Measurements from ENCODE around the gene ENDOV.

Gene ENDOV

DNA sequence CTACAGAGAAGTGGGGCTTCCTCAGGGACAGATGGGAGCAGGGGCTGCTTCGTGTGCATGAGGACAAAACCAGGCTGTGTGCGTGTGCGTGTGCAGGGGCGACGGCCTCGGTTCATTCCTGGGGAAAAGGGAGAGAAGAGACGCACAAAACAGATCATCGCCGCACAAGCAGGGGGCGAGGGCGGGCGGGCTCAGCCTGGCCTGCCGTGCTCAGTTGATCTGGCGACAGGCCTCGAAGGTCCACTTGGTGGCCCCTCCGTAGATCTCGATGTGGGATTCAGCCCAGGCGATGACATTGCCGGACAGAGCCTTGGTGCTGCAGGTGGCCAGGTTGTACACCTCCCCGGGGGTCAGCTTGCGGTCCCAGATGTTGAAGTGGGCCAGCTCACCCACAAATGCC lies 55.6 kb downstream of the ENDOV start:
- DNase-seq, result no peak

DNA sequence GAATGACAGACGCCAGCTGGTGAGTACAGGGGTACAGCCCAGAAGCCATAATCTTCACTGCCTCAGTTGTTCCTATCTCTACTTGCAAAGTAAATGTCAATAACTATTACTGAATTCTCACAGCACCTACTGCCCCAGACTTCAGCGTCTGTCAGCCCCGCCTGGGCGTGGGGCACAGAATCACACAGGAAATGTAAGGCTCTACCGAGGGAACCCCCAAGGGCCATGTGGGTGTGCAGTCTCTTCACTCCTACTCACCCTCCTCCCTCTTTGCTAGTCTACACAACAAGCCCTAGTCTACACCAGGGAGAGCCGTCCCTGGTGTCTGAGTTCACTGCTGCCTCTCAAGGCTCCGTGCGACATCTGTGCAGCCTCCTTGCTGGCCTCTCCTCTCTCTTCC lies 57.0 kb downstream of the ENDOV start:
- no peak for DNase-seq

DNA sequence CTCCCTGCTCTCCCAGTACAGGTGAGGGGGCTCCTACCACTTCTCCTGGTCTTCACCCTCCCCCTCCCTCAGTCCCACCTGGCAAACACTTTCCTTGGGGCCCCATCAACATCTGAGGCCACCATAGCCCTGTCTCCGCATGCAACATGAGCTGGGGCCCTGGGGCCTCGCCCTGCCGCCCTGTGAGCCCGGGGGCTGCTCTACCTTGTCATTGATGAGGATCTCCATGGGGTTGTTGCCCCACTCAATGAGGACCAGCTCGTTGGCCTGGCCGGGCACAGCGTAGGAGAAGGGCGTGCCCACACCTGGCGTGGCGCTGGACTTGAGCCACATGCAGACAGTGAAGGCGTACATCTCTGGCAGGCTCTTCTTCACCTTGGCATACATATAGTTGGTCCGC lies 58.0 kb downstream of the ENDOV start:
- no peak for DNase-seq

DNA sequence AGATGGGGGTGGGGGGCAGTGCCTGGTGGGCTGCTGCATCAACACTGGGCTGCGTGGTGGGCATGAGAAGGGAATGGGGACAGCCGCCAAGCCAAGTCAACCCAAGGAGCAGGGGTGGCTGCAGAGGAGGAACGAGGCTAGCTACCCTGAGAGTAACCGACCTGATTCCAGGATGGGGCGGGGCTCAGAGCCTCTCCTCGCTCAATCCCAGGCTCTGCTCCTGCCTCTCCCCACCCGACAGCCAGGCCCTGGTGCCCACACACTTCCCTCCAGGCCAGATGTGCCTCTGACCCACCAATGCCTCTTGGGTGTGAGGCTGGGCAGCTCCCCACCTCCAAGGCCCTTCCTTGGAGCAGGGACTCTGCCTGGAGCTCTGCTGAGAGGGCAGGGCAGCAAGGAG lies 58.7 kb downstream of the ENDOV start:
- DNase-seq, result no peak

DNA sequence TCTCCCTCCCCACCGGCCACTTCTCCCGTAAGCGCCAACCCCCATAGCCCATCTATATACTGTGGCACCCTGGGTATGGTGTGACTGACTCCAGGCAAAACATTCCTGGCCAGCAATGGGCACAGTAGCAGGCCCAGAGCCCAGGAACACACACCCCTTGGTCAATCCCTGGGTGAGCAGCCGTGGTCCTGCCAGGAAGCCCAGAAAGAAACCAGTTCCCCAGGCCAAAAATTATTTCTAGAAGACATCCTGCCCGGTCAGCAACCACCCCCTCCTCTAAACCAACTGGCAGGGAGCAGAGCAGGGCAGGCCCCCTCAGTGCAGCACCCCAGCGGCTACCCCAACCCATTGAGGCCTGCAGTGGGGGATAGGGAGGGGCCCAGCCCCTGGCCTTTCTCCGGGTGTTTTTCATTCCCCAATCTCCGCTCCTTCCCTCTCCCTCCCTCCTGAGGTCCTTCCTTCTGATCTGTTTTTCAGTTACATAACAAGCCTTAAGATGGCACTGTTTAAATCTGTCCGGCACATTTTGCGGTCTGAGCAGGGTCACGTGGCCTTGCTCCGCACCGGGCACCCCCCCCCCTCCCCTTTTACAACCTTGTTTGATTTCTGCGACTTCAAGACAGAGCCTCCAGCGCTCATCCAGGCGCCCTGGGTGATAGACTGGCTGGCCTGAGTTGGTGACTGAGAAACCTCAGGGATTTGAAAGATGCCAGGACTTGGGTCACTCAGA lies 59.4 kb downstream of the ENDOV start:
- DNase-seq, result peak in 1 of 2 donors; percentile 29

DNA sequence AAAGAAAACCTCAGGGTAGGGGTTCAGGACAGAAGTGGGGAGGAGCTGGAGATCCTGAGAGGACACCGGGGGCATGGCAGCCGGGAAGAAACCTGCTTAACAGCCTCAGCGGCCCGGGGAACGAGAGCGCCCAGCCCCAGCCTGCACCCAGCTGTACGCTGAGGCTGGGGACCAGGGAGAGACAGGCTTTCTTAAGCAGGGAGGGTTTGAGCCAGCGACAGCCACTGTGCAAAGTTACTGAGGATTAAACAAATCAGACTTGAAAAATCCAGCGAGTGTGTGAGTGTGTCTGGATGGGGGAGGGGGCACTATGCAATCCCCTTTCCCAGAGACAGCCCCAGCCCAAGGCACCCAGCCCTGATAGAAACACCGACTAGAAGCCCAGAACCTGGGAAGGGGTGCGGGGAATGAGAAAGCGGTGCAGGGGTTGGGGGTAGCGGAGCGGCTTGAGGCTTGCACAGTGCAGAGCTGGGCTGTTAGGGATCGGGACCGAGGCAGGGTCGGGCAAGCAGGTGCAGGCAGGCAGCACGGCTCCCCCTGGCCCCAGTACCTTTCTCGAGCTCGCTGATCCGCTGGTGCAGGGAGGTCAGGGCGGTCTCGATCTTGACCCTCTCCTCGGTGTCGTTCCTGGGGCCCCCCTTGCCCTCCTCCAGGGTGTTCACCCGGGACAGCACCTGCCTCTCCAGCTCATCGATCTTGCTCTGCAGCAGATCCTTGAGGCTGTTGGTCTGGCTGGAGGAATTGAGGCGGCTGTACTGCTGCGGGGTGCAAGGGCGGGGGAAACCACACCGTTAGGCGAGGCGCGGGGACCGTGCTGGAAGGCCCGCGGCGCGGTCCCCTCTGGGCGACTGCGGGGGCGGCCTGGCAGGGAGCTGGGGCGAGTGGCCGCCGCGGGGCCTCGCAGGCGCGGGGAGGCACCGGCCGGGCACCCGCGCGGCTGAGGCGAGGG lies 60.3 kb downstream of the ENDOV start:
- peak in 1 of 2 donors; percentile 37 for DNase-seq

DNA sequence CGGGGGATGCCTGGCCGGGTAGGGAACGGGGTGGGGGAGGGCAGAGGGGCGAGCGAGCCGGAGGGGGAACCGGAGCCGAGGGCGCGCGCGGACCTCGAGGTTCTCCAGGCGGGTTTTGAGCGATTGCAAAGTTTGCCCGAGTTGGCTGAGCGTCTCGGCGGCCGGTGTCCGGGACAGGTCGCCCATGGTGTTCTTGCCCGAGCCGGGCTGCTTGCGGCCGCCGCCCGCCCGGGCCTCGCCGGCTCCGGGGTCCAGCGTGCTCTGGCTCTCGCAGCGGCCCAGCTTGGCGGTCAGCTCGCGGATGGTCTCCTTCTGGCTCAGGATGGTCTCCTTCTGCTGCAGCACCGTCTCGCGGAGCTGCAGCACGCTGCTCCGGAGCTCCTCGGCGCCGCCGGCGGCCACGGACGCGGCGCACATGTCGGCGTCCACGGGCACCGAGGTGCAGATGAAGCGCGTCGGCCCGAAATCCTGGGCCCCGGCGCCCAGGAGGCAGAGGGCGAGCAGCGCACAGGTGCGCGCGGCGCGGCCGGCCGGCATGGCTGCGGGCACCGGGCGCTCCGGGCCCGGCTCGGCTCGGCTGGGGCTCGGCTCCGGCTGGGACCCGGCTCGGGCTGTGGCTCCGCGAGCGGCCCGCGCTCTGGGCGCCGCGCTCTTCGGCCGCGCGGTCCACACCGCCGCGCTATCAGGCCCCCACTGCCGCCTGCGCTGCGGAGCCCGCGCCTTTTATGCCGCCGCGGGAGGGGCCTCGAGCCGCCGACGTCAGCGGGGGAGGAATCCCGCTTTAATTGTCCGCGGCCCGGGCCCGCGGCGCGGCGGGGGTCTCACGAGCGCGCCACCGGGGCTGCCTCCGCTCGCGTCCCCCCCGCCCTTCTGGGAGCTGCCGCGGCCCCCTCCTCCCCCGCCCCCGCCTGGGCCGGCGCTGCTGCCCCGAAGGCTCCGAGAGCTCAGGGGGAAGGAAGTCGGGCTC lies 61.2 kb downstream of the ENDOV start, which contains the start of gene NPTX1:
TSS of gene NPTX1 (minus strand) at position 698 of the 967 bp plus-strand sequence. CDS start at position 537, 161 bp downstream.
- DNase-seq, result peak in 1 of 2 donors; percentile 43

DNA sequence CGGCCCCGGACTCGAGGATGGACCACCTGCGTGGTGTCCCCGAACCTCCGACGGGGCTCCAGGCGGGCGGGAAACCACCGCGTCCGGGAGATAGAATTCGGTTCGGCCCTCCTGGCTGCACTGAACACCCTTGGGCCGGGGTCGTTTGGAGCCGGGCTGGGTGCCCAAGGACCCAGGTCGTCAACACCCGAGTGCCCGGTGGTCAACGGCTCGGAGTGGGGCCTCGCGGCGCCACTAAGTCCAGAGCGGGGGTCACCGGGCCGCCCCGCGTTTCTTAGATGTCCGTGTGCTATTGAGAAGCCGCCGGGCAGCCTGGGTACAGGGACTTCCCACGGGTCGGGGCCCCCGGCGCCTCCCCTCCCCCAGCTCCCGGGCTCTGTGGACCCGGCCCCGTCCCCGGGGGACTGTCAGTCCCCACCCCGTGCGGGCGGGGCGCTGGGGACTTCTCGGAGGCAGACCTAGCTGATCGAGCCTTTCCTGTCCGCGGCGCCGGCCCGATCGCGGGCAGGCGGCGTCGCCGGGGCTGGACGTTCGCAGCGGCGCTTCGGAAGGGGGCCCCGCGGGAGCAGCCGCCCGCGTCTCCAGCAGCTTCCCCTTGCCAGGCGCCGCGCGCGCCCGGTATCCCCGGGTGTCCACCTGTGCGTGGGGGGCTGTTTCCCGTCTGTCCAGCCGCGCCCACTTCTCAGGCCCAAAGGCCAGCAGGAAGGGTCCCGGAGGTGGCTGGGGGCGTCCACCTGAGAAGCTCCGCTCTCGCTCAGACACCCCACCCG lies 62.1 kb downstream of the ENDOV start:
- DNase-seq, result peak in 1 of 2 donors; percentile 28

DNA sequence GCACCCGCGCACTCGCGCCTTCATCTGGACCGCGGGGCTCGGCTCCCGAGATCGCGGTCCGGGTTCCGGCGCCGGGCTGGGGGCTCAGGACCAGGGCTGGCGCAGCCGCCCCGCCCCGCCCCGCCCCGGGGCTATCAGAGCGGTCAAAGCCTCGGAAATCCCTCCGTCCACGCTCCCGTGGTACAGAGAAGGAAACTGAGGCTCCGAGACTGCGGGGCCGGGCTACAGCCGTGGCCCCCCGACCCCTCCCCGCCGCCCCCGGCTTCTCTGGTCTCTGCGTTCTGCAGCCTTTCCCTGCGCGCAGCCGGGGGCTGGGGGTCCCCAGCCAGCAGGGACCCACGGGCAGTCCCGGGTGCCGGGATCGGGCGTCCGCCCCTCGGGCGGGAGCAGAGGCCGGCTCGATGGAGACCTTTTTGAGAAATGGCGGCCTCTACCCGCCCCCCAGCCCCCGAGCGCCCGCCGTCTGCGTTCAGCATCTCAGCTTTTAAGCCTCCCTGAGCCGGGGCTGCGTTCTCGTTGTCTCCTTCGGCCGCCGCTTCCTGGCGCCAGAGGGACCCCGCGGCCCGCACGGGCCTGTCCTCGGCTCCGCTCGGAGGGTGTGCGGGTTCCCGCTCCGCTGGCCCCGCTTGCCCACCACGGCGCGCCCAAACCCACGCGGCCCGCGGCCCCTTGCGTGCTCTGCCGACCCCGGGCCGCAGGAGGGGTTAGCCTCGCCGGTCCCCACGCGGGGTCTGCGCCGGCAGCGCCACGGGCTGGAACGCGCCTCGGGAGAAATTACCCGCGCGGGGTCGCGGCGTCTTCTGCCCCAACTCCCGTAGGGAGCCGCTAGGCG lies 62.9 kb downstream of the ENDOV start:
- DNase-seq, result peak; percentile 39 to 65

DNA sequence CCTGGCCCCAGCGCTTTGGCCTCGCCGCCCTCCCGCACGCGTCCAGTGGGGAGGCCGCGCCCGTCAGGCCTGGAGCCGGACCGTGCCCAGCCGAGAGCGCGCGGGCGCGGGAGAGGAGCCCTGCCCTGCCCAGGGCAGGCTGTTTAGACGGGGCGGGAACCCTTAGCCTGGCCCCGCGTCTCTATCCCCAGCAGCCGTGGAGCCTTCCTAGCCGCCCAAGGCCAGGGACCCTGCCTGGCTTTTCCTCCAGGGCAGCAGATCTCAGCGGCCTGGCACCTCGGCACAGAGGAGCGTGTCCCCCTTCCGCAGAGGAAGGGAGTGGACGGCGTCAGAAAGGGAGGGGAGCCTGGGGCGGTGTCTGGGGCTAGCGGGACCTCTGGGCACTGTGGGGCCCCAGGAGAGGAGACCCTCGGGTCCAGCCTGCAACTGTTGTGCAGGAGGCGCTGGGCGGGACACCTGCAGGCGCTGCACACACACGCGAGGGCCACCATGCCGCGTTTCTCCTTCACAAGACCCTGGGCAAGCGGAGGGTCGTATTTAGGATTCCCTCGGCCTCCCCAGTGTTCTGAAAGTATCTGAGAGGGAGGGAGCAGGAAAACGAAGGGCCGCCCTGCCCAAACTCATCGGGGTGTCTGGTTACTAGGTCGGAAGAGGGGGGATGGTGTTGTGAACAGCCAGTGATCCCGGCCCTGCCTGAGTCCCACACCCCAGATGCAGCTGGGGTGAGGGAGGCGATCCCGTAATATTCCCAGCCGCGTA lies 63.7 kb downstream of the ENDOV start:
- DNase-seq, result no peak

DNA sequence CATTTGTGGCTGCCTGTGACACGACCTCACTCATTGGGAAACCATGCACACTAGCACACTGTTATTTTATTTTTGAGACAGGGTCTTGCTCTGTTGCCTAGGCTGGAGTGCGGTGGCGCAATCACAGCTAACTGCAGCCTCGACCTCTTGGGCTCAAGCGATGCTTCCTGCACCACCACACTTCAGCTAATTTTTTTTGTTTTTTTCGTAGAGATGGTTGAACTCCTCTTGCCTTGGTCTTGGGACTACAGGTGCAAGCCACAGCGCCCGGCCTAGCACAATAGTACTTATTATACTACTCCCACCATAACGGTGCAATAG lies 64.2 kb downstream of the ENDOV start:
- no peak for DNase-seq

DNA sequence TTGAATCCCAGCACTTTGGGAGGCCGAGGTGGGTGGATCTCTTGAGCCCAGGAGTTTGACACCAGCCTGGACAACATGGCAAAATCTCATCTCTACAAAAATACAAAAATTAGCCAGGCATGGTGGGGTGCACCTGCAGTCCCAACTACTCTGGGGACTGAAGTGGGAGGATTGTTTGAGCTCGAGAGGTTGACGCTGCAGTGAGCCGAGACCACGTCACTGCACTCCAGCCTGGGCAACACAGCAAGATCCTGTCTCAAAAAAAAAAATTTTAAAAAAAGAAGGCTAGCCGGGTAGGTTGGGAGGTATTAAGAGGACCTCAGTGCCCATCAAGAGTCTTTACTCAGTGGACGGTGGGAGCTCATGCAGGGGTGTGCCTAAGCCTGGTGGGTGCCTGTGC lies 65.3 kb downstream of the ENDOV start:
- DNase-seq, result no peak

DNA sequence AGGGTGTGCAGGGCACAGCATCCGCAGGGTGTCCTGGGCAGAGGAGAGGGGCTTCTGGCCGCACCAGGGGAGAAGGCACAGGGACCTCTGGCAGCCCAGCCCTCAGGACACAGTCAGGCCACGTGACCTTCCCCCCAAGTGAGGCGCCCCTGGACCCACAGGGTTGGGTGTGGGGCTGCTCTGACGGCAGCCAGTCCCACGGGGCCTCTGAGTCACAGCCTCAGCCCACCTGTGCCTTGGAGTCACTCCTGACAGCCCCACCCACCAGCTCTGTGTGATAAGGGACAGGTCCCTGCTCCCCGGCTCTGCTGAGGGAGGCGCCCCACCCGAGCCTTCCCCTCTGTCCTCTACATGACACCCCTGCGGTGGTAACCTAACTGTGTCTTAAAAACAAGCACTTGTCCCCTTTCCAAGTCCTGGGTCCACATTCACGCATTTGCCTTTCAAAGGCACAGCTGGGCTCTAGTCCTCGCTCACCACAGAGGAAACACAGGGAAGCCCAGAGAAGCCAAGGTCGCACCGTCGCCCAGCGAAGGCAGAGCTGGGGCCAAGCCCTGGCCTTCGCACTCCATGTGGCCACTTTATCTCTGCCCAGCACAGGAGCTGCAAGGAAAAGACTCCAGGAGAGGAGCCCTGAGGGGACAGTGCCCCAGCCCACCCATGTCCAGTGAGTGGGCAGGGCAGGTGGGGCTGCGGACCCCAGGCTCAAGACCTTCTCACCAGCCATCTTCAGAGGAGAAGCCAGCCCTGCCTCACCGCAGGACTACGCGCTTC lies 66.5 kb downstream of the ENDOV start:
- DNase-seq, result no peak

DNA sequence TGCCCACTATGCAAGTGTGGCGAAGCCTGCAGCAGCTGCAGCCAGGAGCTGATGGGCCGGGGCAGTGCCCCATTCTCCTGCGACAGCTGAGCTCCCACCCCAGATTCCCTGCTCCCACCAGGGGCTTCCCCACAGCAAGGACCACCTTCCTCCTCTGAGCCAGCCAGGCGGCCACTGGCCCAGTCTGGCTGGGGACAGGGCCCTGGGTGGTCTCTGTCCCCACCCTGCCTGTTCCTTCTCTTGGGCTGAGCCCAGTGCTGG lies 67.0 kb downstream of the ENDOV start:
- DNase-seq, result no peak

DNA sequence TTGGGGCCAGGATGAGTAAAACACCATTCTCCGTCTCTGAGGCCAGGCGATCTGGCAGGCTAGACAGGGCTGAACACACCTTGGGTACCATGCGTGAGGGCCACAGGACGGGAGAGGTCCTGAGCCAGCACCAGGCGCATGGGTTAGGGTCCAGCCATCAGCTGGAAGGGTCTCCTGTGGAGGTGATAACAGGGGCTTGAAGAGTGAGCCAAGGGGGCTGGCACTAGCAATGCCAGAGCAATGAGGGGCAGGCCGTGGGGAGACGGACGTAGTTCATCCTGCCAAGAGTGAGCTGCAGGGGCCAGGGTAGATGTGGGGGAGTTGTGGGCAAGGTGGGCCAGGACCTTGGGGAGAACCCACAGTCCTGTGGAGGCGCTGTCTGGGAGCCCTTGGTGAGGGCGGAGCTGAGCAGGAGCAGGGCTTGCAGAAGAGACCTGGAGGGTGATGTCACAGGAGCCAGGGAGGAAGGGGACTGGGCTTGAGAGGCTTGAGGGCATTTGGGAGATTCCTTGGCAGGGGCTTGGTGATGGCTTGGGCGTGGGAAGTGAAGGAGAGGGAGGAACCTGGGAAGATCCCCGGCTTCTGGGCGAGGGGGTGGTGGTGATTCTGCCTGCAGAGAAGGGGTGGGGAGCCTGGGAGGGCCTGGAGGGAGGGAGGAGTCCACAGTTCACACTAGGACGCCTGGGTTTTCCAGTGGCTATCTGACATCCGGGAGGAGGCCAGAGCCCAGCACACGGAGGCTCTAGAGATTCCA lies 67.8 kb downstream of the ENDOV start:
- DNase-seq, result no peak

DNA sequence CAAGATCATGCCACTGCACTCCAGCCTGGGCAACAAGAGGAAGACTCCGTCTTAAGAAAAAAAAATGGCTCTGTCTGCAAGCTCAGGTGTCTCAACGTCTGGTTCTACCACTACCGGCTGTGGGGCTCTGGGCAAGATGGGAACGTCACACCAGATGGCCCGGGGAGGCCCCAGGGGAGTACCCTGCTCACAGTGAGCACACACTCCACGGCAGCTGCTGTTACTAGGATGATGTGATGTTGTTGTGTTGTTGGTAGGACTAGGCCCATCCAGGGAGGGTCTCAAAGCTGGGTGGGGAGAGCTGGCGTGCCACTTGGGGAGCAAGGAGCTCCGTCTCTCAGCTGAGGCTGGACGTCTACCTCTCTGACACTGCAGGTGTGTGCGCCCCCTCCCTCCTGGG lies 70.9 kb downstream of the ENDOV start:
- DNase-seq, result no peak

DNA sequence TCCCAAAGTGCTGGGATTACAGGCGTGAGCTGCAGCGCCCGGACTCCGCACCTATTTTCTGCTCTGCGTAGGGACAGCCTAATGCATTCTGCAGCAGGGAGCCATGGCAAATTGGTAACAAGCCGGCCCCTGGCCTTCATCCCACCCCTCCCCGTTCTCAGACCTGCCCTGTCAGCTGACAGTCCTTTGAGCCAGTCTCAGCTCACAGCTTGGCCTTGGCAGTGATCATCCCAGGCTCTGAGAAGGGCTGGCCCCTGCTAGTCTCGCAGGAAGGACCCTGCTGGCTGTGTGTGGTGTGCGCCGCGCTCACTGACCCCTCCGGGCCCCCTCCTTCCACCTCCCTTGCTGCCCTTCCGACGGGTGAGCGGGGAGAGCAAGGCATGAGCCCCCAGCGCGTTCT lies 71.7 kb downstream of the ENDOV start:
- DNase-seq, result no peak

DNA sequence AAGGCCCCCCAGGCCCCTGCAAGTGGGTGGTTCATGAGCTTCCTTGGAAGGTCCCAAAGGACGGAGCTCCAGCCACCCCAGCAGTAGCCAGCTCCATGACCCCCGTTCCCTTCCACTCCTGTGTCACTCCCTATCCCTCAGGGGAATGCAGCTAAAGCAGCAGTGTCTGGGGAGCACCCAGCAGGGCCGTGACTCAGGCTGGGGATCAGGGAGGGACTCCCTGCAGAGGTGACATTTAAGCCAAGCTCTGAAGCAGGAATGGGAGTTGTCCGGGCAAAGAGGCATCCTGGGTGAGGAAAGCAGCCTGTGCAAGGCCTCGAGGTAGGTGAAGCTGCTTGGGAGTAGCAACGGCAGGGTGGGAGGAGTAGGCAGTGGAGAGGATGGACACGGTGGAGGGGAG lies 72.5 kb downstream of the ENDOV start:
- no peak for DNase-seq

Data from stimulated activated CD4-positive, alpha-beta T cell treated with anti-CD3 and anti-CD28 coated beads, Interleukin-2, amount 100 ng/mL, for 24 hours (primary cell).